ENCODE measurements around the gene NELFA.
A peak's percentile ranks its signal among the peaks of the same experiment; 100 is the strongest.

GRCh38 chr4:2009651-2010233 is 968 bp upstream of the NELFA start:
- TF ChIP-seq CTCF (IDR thresholded peaks at IDR 0.05) (peak in 3 of 6 experiments; percentile 14 to 53 (median 17)), POLR2A (IDR thresholded peaks at IDR 0.05) (no peak), POLR2AphosphoS5 (IDR thresholded peaks at IDR 0.05) (no peak)
